GM23338 (cell line): Measurements from ENCODE around the gene LGALSL. TPM values are rescaled to one million over a fixed set of nuclear protein-coding genes. Genes with fewer than 3 reads are reported as not detected.

ENCODE experiments used
- ATAC-seq: fragments of 200-7000 bp; cut with Tn5 transposase; 3 replicates; pipeline ENCODE4 v1.9.1; 2020
- DNase-seq: peaks from one replicate; pipeline ENCODE4 v3.0.0-alpha.2; 2015; ENCODE audit warnings: low spot score
- H2AFZ ChIP-seq: fragments of 200-600 bp; sonication (generic); 2 replicates; pipeline ENCODE4 v1.8.0; 2016; ENCODE audit warnings: antibody characterized with exemption, mild to moderate bottlenecking, moderate library complexity
- H3F3A ChIP-seq: fragments of 200-600 bp; sonication (generic); replicated peaks from 2 replicates; pipeline ENCODE4 v1.8.0; 2017; ENCODE audit warnings: antibody characterized with exemption, mixed run types, low read depth
- H3K27ac ChIP-seq: fragments of 200-600 bp; sonication (generic); 2 replicates; pipeline ENCODE4 v1.6.1; 2016; ENCODE audit warnings: low read depth
- H3K27me3 ChIP-seq: fragments of 200-600 bp; sonication (generic); 2 replicates; pipeline ENCODE4 v1.8.0; 2016; ENCODE audit warnings: mild to moderate bottlenecking, mixed run types, moderate library complexity; ENCODE audit not compliant: insufficient read depth
- H3K36me3 ChIP-seq: fragments of 200-600 bp; sonication (generic); 2 replicates; pipeline ENCODE4 v1.8.0; 2016; ENCODE audit warnings: mild to moderate bottlenecking; ENCODE audit not compliant: insufficient read depth
- H3K4me1 ChIP-seq: fragments of 200-600 bp; sonication (generic); 2 replicates; pipeline ENCODE4 v1.8.0; 2016; ENCODE audit warnings: mild to moderate bottlenecking, moderate library complexity; ENCODE audit not compliant: insufficient read depth
- H3K4me2 ChIP-seq: fragments of 200-600 bp; sonication (generic); 2 replicates; pipeline ENCODE4 v1.7.1; 2017; ENCODE audit warnings: mixed run types
- H3K4me3 ChIP-seq: fragments of 200-600 bp; sonication (generic); 2 replicates; pipeline ENCODE4 v1.6.1; 2016; ENCODE audit warnings: mixed run types
- H3K79me2 ChIP-seq: fragments of 200-600 bp; sonication (generic); replicated peaks from 2 replicates; pipeline ENCODE4 v1.8.0; 2017; ENCODE audit warnings: mild to moderate bottlenecking; ENCODE audit not compliant: insufficient read depth
- H3K9me2 ChIP-seq: fragments of 200-600 bp; sonication (generic); 2 replicates; pipeline ENCODE4 v1.8.0; 2017; ENCODE audit not compliant: insufficient read depth
- H4K20me1 ChIP-seq: fragments of 200-600 bp; sonication (generic); replicated peaks from 2 replicates; pipeline ENCODE4 v1.8.0; 2017; ENCODE audit warnings: mild to moderate bottlenecking; ENCODE audit not compliant: insufficient read depth
- H3K27ac Mint-ChIP-seq: 2 replicates; pipeline ENCODE4 v1.8.0; 2020; ENCODE audit warnings: inconsistent platforms, mild to moderate bottlenecking, moderate library complexity, mixed read lengths
- H3K27me3 Mint-ChIP-seq: 3 replicates; pipeline ENCODE4 v1.8.0; 2022; ENCODE audit warnings: low read depth, mild to moderate bottlenecking, moderate library complexity, mixed read lengths, inconsistent platforms; ENCODE audit not compliant: insufficient read depth, poor library complexity
- H3K36me3 Mint-ChIP-seq: 3 replicates; pipeline ENCODE4 v1.8.0; 2021; ENCODE audit warnings: low read depth, mild to moderate bottlenecking, inconsistent platforms, moderate library complexity, mixed read lengths
- H3K4me1 Mint-ChIP-seq: 3 replicates; pipeline ENCODE4 v1.8.0; 2020; ENCODE audit warnings: mild to moderate bottlenecking, inconsistent platforms, mixed read lengths
- H3K4me3 Mint-ChIP-seq: 3 replicates; pipeline ENCODE4 v1.8.0; 2021; ENCODE audit warnings: moderate library complexity, mild to moderate bottlenecking, inconsistent platforms, mixed read lengths
- H3K9me3 Mint-ChIP-seq: 3 replicates; pipeline ENCODE4 v1.8.0; 2020; ENCODE audit warnings: moderate library complexity, mild to moderate bottlenecking, inconsistent platforms, mixed read lengths
- CREB1 ChIP-seq: fragments of 250-450 bp; sonication (Bioruptor Pico); IDR thresholded peaks from 2 replicates; pipeline ENCODE4 v1.5.0; 2020; ENCODE audit warnings: low read depth, mild to moderate bottlenecking, moderate library complexity
- ETS1 ChIP-seq: IDR thresholded peaks from 2 replicates; pipeline ENCODE4 v1.6.1; 2016; ENCODE audit warnings: antibody characterized with exemption
- EZH2 ChIP-seq: fragments of 200-600 bp; sonication (generic); IDR thresholded peaks from one replicate; pipeline ENCODE4 v1.8.0; 2017; ENCODE audit warnings: antibody characterized with exemption, mild to moderate bottlenecking, low read depth; ENCODE audit not compliant: unreplicated experiment
- EZH2phosphoT487 ChIP-seq: fragments of 200-600 bp; sonication (generic); IDR thresholded peaks from one replicate; pipeline ENCODE4 v1.8.1; 2018; ENCODE audit warnings: antibody characterized with exemption; ENCODE audit not compliant: unreplicated experiment
- JUNB ChIP-seq: IDR thresholded peaks from one replicate; pipeline ENCODE4 v1.6.1; 2016; ENCODE audit warnings: antibody characterized with exemption; ENCODE audit not compliant: unreplicated experiment
- NANOG ChIP-seq: IDR thresholded peaks from 2 replicates; pipeline ENCODE4 v1.6.1; 2016; ENCODE audit warnings: antibody characterized with exemption, borderline replicate concordance
- POLR2AphosphoS5 ChIP-seq: IDR thresholded peaks from 2 replicates; pipeline ENCODE4 v1.6.1; 2016; ENCODE audit warnings: antibody characterized with exemption, low read depth
- REST ChIP-seq: IDR thresholded peaks from one replicate; pipeline ENCODE4 v1.6.1; 2018; ENCODE audit warnings: antibody characterized with exemption; ENCODE audit not compliant: unreplicated experiment
- STAT1 ChIP-seq: IDR thresholded peaks from one replicate; pipeline ENCODE4 v1.6.1; 2016; ENCODE audit warnings: antibody characterized with exemption; ENCODE audit not compliant: unreplicated experiment
- ZNF114 ChIP-seq: fragments of 250-450 bp; sonication (Bioruptor Pico); IDR thresholded peaks from 2 replicates; pipeline ENCODE4 v1.5.0; 2020; ENCODE audit warnings: mild to moderate bottlenecking, moderate library complexity
- ZNF331 ChIP-seq: fragments of 250-450 bp; sonication (Bioruptor Pico); IDR thresholded peaks from 2 replicates; pipeline ENCODE4 v1.5.0; 2020; ENCODE audit warnings: low read depth, mild to moderate bottlenecking, moderate library complexity
- polyA plus RNA-seq: library from polyadenylated mRNA; unstranded; fragments of >200 nt; fragmentation: Nextera tagmentation; extraction: Ambion mirVana; gene quantifications from 2 replicates; pipeline ENCODE4 v1.2.1, GENCODE V29; 2016
- total RNA-seq: library from RNA; depleted of rRNA; stranded (reverse); fragments of >200 nt; shearing (Covaris generic); gene quantifications from 2 replicates; pipeline ENCODE4 v1.2.3, GENCODE V29; 2014
- TF ChIP-seq, protein P1 (sequence below): fragments of 250-450 bp; sonication (Bioruptor Pico); IDR thresholded peaks from 2 replicates; pipeline ENCODE4 v1.5.0; 2020; ENCODE audit warnings: mild to moderate bottlenecking, moderate library complexity
- TF ChIP-seq, protein P2 (sequence below), 2 experiments: fragments of 200-600 bp in 1 of 2; sonication (generic) in 1 of 2; conservative IDR thresholded peaks; 2 replicates each; pipeline versions ENCODE4 v1.5.1 to v1.6.1; 2016 to 2017; ENCODE audit warnings: antibody characterized with exemption in 2 of 2, low read depth in 2 of 2, mild to moderate bottlenecking in 2 of 2, moderate library complexity in 1 of 2

The LGALSL gene
- total and polyA plus RNA-seq, 2 experiments from 2014 or later: 20.6 to 28.4 TPM

DNA sequence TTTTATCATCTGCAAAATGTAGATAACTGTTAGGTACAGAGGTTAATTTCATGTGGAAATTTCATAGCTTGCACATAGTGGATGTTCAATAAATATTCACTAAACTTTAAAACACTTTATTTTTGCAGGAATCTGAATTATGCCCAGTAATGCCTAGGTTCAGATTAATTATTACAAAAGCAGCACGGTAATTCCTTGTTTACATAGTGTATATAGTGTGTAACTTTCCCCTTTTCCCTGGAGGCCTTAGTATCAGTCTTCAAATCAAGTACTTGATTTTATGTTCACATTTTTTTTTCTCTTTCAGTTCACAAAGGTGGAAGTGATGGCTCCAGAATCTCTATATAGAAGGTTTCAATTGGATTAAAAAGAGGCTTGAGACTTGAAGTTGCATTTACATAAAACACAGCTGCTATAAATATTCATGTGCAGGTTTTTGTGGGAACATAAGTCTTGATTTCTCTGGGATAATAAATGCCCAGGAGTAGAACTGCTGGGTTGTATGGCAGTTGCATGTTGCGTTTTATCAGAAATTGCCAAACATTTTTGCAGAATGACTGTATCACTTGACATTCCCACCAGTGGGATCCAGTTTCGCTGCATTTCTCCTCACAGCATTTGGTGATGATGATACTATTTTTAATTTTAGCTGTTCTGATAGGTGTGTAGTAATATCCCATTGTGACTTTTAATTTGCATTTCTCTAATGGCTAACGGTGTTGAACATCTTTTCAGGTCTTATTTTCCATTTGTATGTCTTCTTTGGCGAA, 27.6 kb upstream of the LGALSL start:
- no peak overlapping the region for H2AFZ ChIP-seq
- H3K27me3 Mint-ChIP-seq: peaks cover 3% of the 10 kb centered on the region
- TF ChIP-seq POLR2AphosphoS5: no peak
- TF ChIP-seq JUNB: no peak
- TF ChIP-seq, protein P1, sequence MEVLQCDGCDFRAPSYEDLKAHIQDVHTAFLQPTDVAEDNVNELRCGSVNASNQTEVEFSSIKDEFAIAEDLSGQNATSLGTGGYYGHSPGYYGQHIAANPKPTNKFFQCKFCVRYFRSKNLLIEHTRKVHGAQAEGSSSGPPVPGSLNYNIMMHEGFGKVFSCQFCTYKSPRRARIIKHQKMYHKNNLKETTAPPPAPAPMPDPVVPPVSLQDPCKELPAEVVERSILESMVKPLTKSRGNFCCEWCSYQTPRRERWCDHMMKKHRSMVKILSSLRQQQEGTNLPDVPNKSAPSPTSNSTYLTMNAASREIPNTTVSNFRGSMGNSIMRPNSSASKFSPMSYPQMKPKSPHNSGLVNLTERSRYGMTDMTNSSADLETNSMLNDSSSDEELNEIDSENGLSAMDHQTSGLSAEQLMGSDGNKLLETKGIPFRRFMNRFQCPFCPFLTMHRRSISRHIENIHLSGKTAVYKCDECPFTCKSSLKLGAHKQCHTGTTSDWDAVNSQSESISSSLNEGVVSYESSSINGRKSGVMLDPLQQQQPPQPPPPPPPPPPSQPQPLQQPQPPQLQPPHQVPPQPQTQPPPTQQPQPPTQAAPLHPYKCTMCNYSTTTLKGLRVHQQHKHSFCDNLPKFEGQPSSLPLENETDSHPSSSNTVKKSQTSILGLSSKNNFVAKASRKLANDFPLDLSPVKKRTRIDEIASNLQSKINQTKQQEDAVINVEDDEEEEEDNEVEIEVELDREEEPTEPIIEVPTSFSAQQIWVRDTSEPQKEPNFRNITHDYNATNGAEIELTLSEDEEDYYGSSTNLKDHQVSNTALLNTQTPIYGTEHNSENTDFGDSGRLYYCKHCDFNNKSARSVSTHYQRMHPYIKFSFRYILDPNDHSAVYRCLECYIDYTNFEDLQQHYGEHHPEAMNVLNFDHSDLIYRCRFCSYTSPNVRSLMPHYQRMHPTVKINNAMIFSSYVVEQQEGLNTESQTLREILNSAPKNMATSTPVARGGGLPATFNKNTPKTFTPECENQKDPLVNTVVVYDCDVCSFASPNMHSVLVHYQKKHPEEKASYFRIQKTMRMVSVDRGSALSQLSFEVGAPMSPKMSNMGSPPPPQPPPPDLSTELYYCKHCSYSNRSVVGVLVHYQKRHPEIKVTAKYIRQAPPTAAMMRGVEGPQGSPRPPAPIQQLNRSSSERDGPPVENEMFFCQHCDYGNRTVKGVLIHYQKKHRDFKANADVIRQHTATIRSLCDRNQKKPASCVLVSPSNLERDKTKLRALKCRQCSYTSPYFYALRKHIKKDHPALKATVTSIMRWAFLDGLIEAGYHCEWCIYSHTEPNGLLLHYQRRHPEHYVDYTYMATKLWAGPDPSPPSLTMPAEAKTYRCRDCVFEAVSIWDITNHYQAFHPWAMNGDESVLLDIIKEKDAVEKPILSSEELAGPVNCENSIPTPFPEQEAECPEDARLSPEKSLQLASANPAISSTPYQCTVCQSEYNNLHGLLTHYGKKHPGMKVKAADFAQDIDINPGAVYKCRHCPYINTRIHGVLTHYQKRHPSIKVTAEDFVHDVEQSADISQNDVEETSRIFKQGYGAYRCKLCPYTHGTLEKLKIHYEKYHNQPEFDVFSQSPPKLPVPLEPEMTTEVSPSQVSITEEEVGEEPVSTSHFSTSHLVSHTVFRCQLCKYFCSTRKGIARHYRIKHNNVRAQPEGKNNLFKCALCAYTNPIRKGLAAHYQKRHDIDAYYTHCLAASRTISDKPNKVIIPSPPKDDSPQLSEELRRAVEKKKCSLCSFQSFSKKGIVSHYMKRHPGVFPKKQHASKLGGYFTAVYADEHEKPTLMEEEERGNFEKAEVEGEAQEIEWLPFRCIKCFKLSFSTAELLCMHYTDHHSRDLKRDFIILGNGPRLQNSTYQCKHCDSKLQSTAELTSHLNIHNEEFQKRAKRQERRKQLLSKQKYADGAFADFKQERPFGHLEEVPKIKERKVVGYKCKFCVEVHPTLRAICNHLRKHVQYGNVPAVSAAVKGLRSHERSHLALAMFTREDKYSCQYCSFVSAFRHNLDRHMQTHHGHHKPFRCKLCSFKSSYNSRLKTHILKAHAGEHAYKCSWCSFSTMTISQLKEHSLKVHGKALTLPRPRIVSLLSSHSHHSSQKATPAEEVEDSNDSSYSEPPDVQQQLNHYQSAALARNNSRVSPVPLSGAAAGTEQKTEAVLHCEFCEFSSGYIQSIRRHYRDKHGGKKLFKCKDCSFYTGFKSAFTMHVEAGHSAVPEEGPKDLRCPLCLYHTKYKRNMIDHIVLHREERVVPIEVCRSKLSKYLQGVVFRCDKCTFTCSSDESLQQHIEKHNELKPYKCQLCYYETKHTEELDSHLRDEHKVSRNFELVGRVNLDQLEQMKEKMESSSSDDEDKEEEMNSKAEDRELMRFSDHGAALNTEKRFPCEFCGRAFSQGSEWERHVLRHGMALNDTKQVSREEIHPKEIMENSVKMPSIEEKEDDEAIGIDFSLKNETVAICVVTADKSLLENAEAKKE (CRISPR knock-in tag): no peak
- no peak for TF ChIP-seq ZNF331
- no peak for TF ChIP-seq EZH2
- no peak for TF ChIP-seq EZH2phosphoT487
- no peak for TF ChIP-seq ETS1
- no peak for TF ChIP-seq ZNF114
- TF ChIP-seq CREB1: no peak
- no peak for TF ChIP-seq NANOG
- TF ChIP-seq, protein P2, sequence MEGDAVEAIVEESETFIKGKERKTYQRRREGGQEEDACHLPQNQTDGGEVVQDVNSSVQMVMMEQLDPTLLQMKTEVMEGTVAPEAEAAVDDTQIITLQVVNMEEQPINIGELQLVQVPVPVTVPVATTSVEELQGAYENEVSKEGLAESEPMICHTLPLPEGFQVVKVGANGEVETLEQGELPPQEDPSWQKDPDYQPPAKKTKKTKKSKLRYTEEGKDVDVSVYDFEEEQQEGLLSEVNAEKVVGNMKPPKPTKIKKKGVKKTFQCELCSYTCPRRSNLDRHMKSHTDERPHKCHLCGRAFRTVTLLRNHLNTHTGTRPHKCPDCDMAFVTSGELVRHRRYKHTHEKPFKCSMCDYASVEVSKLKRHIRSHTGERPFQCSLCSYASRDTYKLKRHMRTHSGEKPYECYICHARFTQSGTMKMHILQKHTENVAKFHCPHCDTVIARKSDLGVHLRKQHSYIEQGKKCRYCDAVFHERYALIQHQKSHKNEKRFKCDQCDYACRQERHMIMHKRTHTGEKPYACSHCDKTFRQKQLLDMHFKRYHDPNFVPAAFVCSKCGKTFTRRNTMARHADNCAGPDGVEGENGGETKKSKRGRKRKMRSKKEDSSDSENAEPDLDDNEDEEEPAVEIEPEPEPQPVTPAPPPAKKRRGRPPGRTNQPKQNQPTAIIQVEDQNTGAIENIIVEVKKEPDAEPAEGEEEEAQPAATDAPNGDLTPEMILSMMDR (conservative IDR thresholded peaks at IDR 0.05; ENCODE audit: low read depth in 2 of 2): no peak
- no peak for TF ChIP-seq REST
- no peak for TF ChIP-seq STAT1
- no peaks in the 10 kb centered on the region for H3F3A ChIP-seq
- H3K4me1 ChIP-seq: no peaks in the 10 kb centered on the region
- no peaks in the 10 kb centered on the region for H3K9me3 Mint-ChIP-seq
- no peak overlapping the region for H3K27ac Mint-ChIP-seq
- no peaks in the 10 kb centered on the region for H4K20me1 ChIP-seq
- no peak for ATAC-seq
- no peaks in the 10 kb centered on the region for H3K36me3 Mint-ChIP-seq
- no peak for DNase-seq
- H3K27ac ChIP-seq: no peak overlapping the region
- H3K9me2 ChIP-seq: no peaks in the 10 kb centered on the region
- H3K4me1 Mint-ChIP-seq: no peaks in the 10 kb centered on the region; the same call in 2 of the 3 replicates
- no peaks in the 10 kb centered on the region for H3K36me3 ChIP-seq
- no peaks in the 10 kb centered on the region for H3K79me2 ChIP-seq
- H3K4me2 ChIP-seq: no peak overlapping the region
- no peak overlapping the region for H3K4me3 Mint-ChIP-seq
- no peak overlapping the region for H3K4me3 ChIP-seq
- no peaks in the 10 kb centered on the region for H3K27me3 ChIP-seq
